HFF-Myc (cell line): ENCODE results near the gene DAPK2.

ENCODE experiments used
- DNase-seq: peaks from one replicate; pipeline ENCODE4 v3.0.0-alpha.2; 2011; ENCODE audit warnings: low read depth; ENCODE audit errors: extremely low read depth
- H3K4me3 ChIP-seq: replicated peaks from 2 replicates; pipeline ENCODE4 v1.5.1; 2011; ENCODE audit warnings: low read depth, mild to moderate bottlenecking, control low read depth, low read length
- CTCF ChIP-seq: IDR thresholded peaks from 2 replicates; pipeline ENCODE4 v1.5.1; 2012; ENCODE audit warnings: mild to moderate bottlenecking, low read depth, low read length, control low read depth; ENCODE audit errors: missing control alignments

Gene DAPK2

DNA sequence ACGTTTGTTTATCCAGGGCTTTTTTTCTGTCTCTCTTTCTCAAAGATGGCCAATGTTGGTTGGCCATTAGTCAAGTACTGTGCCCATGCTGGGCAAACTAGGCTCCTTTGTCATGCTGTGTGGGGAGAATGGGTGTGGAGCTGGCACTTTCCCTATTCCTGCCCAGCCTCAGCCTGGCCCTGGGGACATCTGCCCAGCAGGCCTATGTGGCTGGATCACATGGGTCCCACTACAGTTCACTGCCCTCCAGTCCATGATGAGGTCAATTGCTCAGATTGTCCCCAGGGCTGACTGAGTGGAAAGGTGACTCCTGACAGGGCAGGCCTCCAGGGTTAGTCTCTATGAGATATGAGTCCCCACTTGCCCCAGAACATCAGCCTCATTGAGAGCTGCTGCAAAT, 158.1 kb downstream of the DAPK2 start:
- H3K4me3 ChIP-seq, result no peak overlapping the region
- DNase-seq, result no peak
- no peak for TF ChIP-seq CTCF

DNA sequence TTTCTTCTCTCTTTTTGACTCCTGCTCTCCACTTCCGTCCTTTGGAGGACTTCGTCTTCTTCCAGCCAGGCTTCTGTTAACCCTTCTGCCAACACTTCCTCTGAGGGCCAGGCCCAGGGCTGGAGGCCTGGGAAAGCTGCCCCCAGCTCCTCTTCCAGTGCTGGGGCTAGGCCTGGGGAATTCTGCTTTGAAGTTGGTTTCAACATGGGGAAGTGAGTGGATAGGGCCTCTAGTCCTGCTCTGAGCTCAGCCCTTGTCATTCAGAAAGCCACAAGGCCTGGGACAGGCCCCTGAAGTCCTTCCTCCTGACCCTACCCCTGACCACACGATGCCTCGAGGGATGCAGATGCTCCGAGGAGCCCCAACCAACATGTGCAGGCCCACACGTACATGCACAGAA, 158.7 kb downstream of the DAPK2 start:
- no peak for TF ChIP-seq CTCF
- no peak overlapping the region for H3K4me3 ChIP-seq
- no peak for DNase-seq

- H3K4me3 ChIP-seq, result no peak overlapping the region
- no peak for TF ChIP-seq CTCF
Measured at GRCh38 chr15:63884953-63885352, 161.3 kb downstream of the DAPK2 start.

DNA sequence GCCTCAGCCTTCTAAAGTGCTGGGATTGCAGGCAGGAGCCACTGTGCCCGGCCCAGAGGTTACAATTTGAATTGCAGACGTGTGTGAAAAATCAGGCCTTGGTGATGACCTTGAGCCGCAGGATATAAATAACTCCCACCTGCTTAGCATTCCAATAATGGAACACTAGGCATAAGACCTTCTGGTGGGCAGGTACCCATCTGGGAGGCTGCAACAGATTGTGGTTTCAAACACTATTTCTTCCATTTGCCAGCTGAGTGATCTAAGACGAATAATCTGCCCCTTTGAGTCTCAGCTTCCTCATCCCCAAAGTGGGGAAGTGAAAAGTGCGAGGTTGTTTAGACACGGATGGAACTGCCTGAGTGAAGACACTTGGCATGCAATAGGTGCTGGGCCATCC, 164.9 kb downstream of the DAPK2 start:
- no peak overlapping the region for H3K4me3 ChIP-seq

More at GRCh38 chr15:63884953-63885352, 161.3 kb downstream of the DAPK2 start:
- DNase-seq, result no peak

GRCh38 chr15:63880744-63881143, 165.5 kb downstream of the DAPK2 start:
- TF ChIP-seq CTCF, result no peak
- no peak overlapping the region for H3K4me3 ChIP-seq
- no peak for DNase-seq

More for the DNA sequence above, 164.9 kb downstream of the DAPK2 start:
- no peak for TF ChIP-seq CTCF
- no peak for DNase-seq

GRCh38 chr15:63879995-63880394, 166.3 kb downstream of the DAPK2 start:
- no peak for TF ChIP-seq CTCF
- DNase-seq, result no peak
- no peak overlapping the region for H3K4me3 ChIP-seq

DNA sequence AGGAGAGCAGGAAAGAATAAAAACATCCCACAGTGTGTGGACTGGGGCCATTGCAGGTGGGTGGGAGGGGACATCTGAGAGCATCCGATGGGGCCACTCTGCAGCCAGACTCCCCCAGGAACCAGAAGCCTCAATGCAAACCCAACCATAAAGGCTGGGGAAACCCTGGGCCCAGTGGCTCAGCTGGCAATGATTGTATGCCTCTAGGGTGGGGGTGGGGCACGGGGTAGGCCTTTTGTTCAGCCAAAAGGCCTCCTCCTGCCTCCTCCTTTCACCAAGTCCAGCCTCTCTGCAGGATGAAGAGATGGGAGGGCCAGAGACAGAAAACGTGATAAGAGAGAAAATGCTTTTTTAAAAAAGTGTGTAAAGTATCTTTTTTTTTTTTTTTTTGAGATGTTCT, 167.1 kb downstream of the DAPK2 start:
- no peak for TF ChIP-seq CTCF
- no peak overlapping the region for H3K4me3 ChIP-seq
- DNase-seq, result no peak
